Mucosa of gallbladder (tissue), 1 donor: ENCODE measurements around the gene NGDN. TPM values are rescaled to one million over a fixed set of nuclear protein-coding genes. Genes with fewer than 3 reads are reported as not detected.

ENCODE experiments used
- DNase-seq: peaks from one replicate; pipeline ENCODE4 v3.0.0-alpha.2; 2020; ENCODE audit warnings: low spot score
- total RNA-seq: library from RNA; stranded (reverse); gene quantifications from one replicate; pipeline ENCODE4 v1.2.1, GENCODE V29; 2021
- donor health status: DM: no; HTN: no; CAD: no.

NGDN gene
- total RNA-seq, 1 donor from 2014 or later, result 22.9 TPM

DNA sequence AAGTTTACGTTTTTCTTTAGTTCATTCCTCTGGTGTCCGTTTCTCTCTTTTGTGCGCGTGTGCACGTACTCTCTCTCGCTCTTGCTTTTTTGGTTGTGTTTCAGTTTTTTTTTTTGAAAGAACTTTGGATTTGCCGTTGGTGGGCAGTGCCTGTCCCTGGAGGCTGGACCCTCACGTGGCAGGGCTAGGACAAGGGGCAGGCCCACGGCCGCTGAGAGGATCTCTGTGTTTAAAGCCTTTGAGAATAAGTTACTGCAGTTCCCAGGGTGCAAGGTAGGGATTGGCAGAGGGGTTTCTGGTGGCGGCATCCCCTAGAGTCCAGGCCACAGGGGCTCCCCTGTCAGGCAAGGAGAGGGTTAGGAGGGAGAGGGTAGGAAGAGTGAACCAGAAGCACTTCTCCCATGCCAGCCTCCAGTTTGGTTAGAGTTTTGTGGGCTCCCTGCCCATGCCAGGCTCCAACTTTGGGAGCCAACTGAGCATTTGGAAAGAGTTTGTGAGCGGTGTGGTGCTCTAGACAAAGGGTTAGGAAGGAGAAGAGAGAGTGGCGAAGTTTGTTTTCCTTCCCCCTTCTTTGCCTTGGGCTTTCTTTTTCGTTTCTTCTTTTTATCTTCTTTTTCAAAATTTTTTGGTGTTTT lies 51.5 kb downstream of the NGDN start:
- DNase-seq, result no peak

DNA sequence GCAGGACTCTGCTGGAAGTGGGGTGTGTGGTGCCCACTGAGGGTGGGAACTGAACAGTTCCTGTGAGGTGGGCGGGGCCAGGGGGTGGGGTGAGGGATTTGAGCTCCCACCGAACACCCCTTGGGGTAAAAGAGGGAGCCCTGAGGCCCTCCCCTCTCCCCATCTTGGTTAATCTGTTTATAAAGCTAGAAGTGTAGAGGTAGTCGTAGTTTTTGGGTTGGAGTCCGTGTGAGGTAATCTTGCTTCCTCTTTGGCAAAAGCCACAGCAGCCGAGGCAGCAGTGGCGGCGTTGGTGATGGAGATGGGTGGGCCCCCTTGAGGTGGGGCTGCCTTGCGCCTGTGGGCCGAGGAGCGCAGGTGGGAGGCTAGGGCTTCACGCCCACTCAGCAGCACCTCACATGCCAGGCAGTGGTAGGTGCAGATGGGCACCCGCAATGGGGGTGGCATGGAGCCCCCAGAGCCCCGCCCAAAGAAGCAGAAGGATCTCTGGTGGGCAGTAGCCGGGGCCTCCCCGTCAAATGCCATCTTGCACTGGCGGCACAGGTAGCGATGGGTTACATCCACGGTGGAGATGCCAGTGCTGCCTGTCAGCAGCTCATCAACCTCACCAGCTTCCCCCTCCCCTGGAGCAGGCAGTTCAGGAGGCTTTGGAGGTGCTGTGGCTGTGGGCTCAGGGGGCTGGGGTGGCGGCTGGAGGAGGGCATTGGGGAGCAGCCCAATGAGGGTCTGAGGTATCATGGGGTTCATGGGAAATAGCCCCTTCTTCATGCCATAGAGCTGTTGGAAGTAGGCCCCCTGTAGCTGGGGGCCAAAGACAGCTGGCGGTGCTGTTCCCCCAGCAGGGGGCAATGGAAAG lies 52.5 kb downstream of the NGDN start:
- DNase-seq, result no peak

DNA sequence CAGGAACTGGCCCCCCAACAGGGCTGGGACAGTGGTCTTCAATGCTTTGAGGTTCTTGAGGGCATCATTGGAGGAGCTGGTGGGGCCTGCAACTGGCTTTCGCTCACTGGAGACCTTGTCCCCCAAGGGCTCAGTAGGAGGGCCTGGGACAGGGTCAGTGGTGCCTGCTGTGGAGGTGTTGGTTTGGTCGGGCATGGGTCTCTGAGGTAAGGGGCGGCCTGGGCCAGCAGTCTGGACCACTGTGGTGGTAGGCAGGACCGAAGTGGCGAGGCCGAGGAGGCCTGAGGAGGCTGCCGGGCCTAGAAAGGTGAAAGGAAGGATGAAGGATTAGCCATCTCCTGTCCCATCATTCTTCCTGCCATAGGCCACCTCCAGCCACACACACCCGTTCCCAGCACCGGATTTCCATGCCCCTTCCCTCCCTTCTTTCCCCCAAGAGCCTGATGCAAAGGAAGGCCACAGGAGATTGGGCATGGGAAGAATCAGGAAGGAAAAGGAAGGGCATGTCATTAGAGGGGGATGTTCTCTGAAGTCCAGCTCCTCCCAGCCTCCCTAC lies 53.2 kb downstream of the NGDN start:
- DNase-seq, result no peak

DNA sequence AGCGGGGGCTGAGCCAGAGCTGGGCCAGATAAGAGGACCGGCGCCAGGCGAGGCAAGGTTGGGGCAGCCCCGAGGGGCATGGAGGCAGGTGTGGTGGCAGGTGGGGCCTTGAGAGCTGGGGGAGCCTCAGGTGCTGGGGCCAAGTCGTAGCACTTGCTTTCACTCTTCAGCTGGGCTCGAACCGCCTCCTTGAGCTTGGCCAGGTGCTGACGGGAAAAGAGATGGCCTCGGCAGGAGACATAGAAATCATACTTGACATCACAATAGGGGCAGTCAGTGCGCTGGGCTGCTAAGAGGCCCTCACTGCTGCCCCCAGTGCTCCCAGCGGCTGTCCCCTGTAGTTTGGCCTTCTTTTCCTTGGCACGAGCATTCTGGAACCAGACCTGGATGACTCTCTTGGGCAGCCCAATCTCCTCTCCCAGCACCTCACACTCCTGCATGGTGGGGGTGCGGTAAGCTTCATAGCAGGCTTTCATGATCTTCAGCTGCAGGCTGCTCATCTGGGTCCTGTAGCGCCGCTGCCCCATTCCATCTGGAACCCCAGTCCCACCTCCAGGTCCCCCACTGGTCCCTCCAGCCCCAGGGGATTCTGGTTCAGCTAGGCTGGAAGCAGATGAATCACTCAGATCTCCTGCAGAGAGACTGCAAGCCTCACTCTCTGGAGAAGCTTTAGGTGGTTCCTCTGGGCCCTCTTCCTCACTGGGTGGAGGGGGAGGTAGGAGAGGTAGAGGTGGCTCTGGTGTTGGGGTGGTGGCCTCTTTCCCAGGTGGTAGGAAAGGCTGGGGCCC lies 53.9 kb downstream of the NGDN start:
- no peak for DNase-seq

DNA sequence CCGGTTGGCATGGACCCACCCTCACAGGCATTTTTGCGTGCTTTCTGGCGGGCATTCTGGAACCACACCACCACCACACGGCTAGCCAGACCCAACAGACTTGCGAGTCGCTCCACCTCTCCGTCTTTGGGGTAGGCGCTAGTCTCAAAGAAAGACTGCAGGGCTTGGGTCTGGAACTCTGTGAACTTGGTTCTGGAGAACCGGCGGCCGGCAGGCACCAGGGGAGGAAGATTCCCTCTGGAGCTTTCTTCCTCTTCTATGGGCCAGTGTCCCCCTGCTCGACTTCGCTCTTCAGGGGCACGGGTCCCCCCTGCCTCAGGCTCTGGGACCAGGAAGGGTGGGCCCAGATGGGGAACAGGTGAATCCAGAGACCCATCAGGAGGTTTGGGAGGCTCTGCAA lies 55.5 kb downstream of the NGDN start:
- no peak for DNase-seq

DNA sequence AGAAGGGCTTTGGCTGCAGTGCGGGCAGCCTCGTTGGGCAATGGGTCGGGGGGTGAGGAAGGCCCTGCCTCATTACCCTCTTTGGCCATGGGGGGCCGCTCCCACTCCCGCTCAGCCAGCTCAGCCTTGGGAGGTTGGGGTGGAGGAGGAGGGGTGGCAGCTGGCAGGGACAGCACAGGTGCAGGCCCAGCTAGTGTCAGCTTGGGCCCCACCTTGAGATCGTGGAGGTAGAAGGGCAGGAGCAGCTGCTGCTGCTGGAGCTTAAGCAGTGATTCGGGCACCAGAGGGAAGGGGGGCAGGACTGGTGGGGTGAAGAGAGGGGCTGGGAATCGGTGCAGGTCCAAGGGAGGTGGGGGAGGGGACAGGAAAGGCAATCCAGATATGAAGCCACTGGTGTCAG lies 56.1 kb downstream of the NGDN start:
- DNase-seq, result no peak

Other genes with a start within 250 kb of the NGDN start
- 0.20 TPM for gene RNF212B, start 231.8 kb upstream of the NGDN start, total RNA-seq
- gene HOMEZ, start 183.6 kb upstream of the NGDN start, total RNA-seq, result 26.0 TPM
- 24.4 TPM for gene PPP1R3E, start 166.8 kb upstream of the NGDN start, total RNA-seq
- gene BCL2L2, start 162.9 kb upstream of the NGDN start, total RNA-seq, result 54.2 TPM
- gene PABPN1, start 148.2 kb upstream of the NGDN start, total RNA-seq, result 186 TPM
- gene SLC22A17, start 116.8 kb upstream of the NGDN start, total RNA-seq, result 64.3 TPM
- 10.8 TPM for gene EFS, start 104.5 kb upstream of the NGDN start, total RNA-seq
- not detected for gene IL25, start 96.9 kb upstream of the NGDN start, total RNA-seq
- gene CMTM5, start 92.7 kb upstream of the NGDN start, total RNA-seq, result 2.2 TPM
- not detected for gene MYH6, start 61.4 kb upstream of the NGDN start, total RNA-seq
- gene MYH7, start 34.0 kb upstream of the NGDN start, total RNA-seq, result 0.12 TPM
- 12.5 TPM for gene ZFHX2, start 82.1 kb downstream of the NGDN start, total RNA-seq
- 29.1 TPM for gene THTPA, start 86.6 kb downstream of the NGDN start, total RNA-seq
- 294 TPM for gene AP1G2, start 98.1 kb downstream of the NGDN start, total RNA-seq
- gene JPH4, start 109.1 kb downstream of the NGDN start, total RNA-seq, result 1.2 TPM
- 0.43 TPM for gene DHRS2, start 166.7 kb downstream of the NGDN start, total RNA-seq